H9 (cell line): ENCODE results near the gene DDX46. TPM values are rescaled to one million over a fixed set of nuclear protein-coding genes. Genes with fewer than 3 reads are reported as not detected.

Source experiments
- DNase-seq: peaks from one replicate; pipeline ENCODE4 v3.0.0-alpha.2; 2017
- H2AFZ ChIP-seq: one replicate; pipeline ENCODE4 v1.6.1; 2013; ENCODE audit warnings: mild to moderate bottlenecking, low read length, control low read depth, moderate library complexity
- H2AK5ac ChIP-seq: 2 replicates; pipeline ENCODE4 v1.6.1; 2013; ENCODE audit warnings: low read length, control low read depth, mixed read lengths; ENCODE audit not compliant: insufficient read length
- H2BK120ac ChIP-seq: one replicate; pipeline ENCODE4 v1.6.1; 2013; ENCODE audit warnings: low read depth, mild to moderate bottlenecking, low read length, control low read depth, inconsistent platforms; ENCODE audit not compliant: poor library complexity, severe bottlenecking
- H2BK12ac ChIP-seq: 2 replicates; pipeline ENCODE4 v1.6.1; 2013; ENCODE audit warnings: low read length, control low read depth, mixed read lengths, low read depth; ENCODE audit not compliant: insufficient read length
- H2BK15ac ChIP-seq: 2 replicates; pipeline ENCODE4 v1.6.1; 2013; ENCODE audit warnings: low read depth, low read length, control low read depth
- H2BK20ac ChIP-seq: one replicate; pipeline ENCODE4 v1.6.1; 2013; ENCODE audit warnings: low read depth, mild to moderate bottlenecking, low read length, control low read depth, inconsistent platforms; ENCODE audit not compliant: poor library complexity, severe bottlenecking
- H2BK5ac ChIP-seq: 2 replicates; pipeline ENCODE4 v1.6.1; 2013; ENCODE audit warnings: low read length, control low read depth, mixed read lengths; ENCODE audit not compliant: insufficient read length
- H3K14ac ChIP-seq: 2 replicates; pipeline ENCODE4 v1.6.1; 2013; ENCODE audit warnings: low read length, control low read depth; ENCODE audit not compliant: insufficient read depth
- H3K18ac ChIP-seq: 2 replicates; pipeline ENCODE4 v1.6.1; 2013; ENCODE audit warnings: low read depth, mild to moderate bottlenecking, mixed read lengths, low read length, control low read depth; ENCODE audit not compliant: insufficient read length
- H3K23ac ChIP-seq: 2 replicates; pipeline ENCODE4 v1.6.1; 2013; ENCODE audit warnings: low read length, control low read depth, mixed read lengths, low read depth; ENCODE audit not compliant: insufficient read length
- H3K23me2 ChIP-seq: 2 replicates; pipeline ENCODE4 v1.6.1; 2013; ENCODE audit warnings: low read depth, mild to moderate bottlenecking, mixed read lengths, low read length, control low read depth; ENCODE audit not compliant: insufficient read length, poor library complexity, severe bottlenecking
- H3K27ac ChIP-seq: 2 replicates; pipeline ENCODE4 v1.5.1; 2013; ENCODE audit warnings: low read length, control low read depth, mixed read lengths, low read depth; ENCODE audit not compliant: insufficient read length
- H3K27me3 ChIP-seq: 2 replicates; pipeline ENCODE4 v1.6.1; 2013; ENCODE audit warnings: low read length, control low read depth, inconsistent platforms; ENCODE audit not compliant: insufficient read depth
- H3K4ac ChIP-seq: 2 replicates; pipeline ENCODE4 v1.6.1; 2013; ENCODE audit warnings: low read depth, mild to moderate bottlenecking, control low read depth, inconsistent platforms, low read length, moderate library complexity
- H3K4me1 ChIP-seq: 2 replicates; pipeline ENCODE4 v1.6.1; 2013; ENCODE audit warnings: low read length, control low read depth, inconsistent platforms; ENCODE audit not compliant: insufficient read depth
- H3K4me2 ChIP-seq: 2 replicates; pipeline ENCODE4 v1.6.1; 2013; ENCODE audit warnings: low read length, control low read depth, mixed read lengths; ENCODE audit not compliant: insufficient read length, insufficient read depth
- H3K56ac ChIP-seq: 2 replicates; pipeline ENCODE4 v1.6.1; 2013; ENCODE audit warnings: low read depth, mild to moderate bottlenecking, mixed read lengths, low read length, control low read depth; ENCODE audit not compliant: insufficient read length
- H3K79me1 ChIP-seq: 2 replicates; pipeline ENCODE4 v1.6.1; 2013; ENCODE audit warnings: low read depth, mild to moderate bottlenecking, moderate library complexity, low read length, control low read depth, inconsistent platforms; ENCODE audit not compliant: insufficient read depth, poor library complexity, severe bottlenecking
- H3K79me2 ChIP-seq: 2 replicates; pipeline ENCODE4 v1.6.1; 2013; ENCODE audit warnings: low read length, control low read depth, inconsistent platforms; ENCODE audit not compliant: insufficient read depth
- H3K9ac ChIP-seq: 2 replicates; pipeline ENCODE4 v1.6.1; 2013; ENCODE audit warnings: low read length, control low read depth, mixed read lengths; ENCODE audit not compliant: insufficient read length; ENCODE audit errors: extremely low read depth
- H3K9me3 ChIP-seq: one replicate; pipeline ENCODE4 v1.6.1; 2013; ENCODE audit warnings: low read depth, low read length, inconsistent platforms; ENCODE audit not compliant: control insufficient read depth
- H3T11ph ChIP-seq: one replicate; pipeline ENCODE4 v1.6.1; 2013; ENCODE audit warnings: mild to moderate bottlenecking, low read length, control low read depth, inconsistent platforms
- H4K20me1 ChIP-seq: one replicate; pipeline ENCODE4 v1.6.1; 2013; ENCODE audit not compliant: control insufficient read depth, insufficient read length, insufficient read depth
- H4K5ac ChIP-seq: 2 replicates; pipeline ENCODE4 v1.6.1; 2013; ENCODE audit warnings: low read depth, mild to moderate bottlenecking, mixed read lengths, low read length, control low read depth; ENCODE audit not compliant: insufficient read length
- H4K8ac ChIP-seq: replicated peaks from 2 replicates; pipeline ENCODE4 v1.6.1; 2013; ENCODE audit warnings: low read length, control low read depth, mixed read lengths, low read depth; ENCODE audit not compliant: insufficient read length
- H4K91ac ChIP-seq: 2 replicates; pipeline ENCODE4 v1.6.1; 2013; ENCODE audit warnings: low read depth, mild to moderate bottlenecking, moderate library complexity, mixed read lengths, low read length, control low read depth; ENCODE audit not compliant: insufficient read length
- H3K27ac Mint-ChIP-seq, 3 experiments: 2 replicates in 2 of 3; 3 replicates in 1 of 3; pipeline ENCODE4 v1.8.0; 2020 to 2021; ENCODE audit warnings: mixed read lengths in 3 of 3, mild to moderate bottlenecking in 1 of 3, moderate library complexity in 1 of 3
- H3K27me3 Mint-ChIP-seq: 2 replicates; pipeline ENCODE4 v1.8.0; 2021; ENCODE audit warnings: low read depth, mild to moderate bottlenecking, moderate library complexity, mixed read lengths
- H3K36me3 Mint-ChIP-seq, 3 experiments: 2 replicates in 2 of 3; 3 replicates in 1 of 3; pipeline ENCODE4 v1.8.0; 2020 to 2021; ENCODE audit warnings: low read depth in 3 of 3, mixed read lengths in 3 of 3; ENCODE audit not compliant: insufficient read depth in 1 of 3
- H3K4me1 Mint-ChIP-seq, 2 experiments: 2 replicates each; pipeline ENCODE4 v1.8.0; 2020; ENCODE audit warnings: mixed read lengths in 2 of 2
- H3K4me3 Mint-ChIP-seq, 2 experiments: 2 replicates in 1 of 2; 3 replicates in 1 of 2; pipeline ENCODE4 v1.8.0; 2020 to 2021; ENCODE audit warnings: mild to moderate bottlenecking in 2 of 2, mixed read lengths in 2 of 2, moderate library complexity in 1 of 2
- H3K9me3 Mint-ChIP-seq, 2 experiments: 2 replicates in 1 of 2; 3 replicates in 1 of 2; pipeline ENCODE4 v1.8.0; 2020; ENCODE audit warnings: mild to moderate bottlenecking in 2 of 2, mixed read lengths in 2 of 2, moderate library complexity in 1 of 2
- CTCF ChIP-seq: fragments of 200-600 bp; sonication (generic); conservative IDR thresholded peaks from 3 replicates; pipeline ENCODE4 v1.8.0; 2021; ENCODE audit warnings: antibody characterized with exemption, mild to moderate bottlenecking
- WGBS: extraction: QIAGEN DNeasy Blood & Tissue Kit; methylation state at CpG from one replicate; pipeline ENCODE4 v1.1.7; 2013; ENCODE audit warnings: missing lambda C conversion rate, low lambda C conversion rate, mixed read lengths; ENCODE audit not compliant: insufficient read length; ENCODE audit errors: extremely low coverage; 5-methylcytosine and 5-hydroxymethylcytosine counted together
- long read RNA-seq: library from polyadenylated mRNA; unstranded; transcript quantifications from one replicate; pipeline ENCODE4 v2.0.0, GENCODE V29; 2020
- total RNA-seq: library from RNA; stranded (reverse); gene quantifications from 2 replicates; pipeline ENCODE4 v1.2.1, GENCODE V29; 2021

The DDX46 gene
- 90.3 and 93.8 TPM in 2 replicates for total RNA-seq
- long read RNA-seq, full-length matches to known transcripts, result 9 of 60 reads
- long read RNA-seq, partial matches to known transcripts, result 47 of 60 reads
- long read RNA-seq, other reads (novel, unspliced or antisense), result 4 of 60 reads

DNA sequence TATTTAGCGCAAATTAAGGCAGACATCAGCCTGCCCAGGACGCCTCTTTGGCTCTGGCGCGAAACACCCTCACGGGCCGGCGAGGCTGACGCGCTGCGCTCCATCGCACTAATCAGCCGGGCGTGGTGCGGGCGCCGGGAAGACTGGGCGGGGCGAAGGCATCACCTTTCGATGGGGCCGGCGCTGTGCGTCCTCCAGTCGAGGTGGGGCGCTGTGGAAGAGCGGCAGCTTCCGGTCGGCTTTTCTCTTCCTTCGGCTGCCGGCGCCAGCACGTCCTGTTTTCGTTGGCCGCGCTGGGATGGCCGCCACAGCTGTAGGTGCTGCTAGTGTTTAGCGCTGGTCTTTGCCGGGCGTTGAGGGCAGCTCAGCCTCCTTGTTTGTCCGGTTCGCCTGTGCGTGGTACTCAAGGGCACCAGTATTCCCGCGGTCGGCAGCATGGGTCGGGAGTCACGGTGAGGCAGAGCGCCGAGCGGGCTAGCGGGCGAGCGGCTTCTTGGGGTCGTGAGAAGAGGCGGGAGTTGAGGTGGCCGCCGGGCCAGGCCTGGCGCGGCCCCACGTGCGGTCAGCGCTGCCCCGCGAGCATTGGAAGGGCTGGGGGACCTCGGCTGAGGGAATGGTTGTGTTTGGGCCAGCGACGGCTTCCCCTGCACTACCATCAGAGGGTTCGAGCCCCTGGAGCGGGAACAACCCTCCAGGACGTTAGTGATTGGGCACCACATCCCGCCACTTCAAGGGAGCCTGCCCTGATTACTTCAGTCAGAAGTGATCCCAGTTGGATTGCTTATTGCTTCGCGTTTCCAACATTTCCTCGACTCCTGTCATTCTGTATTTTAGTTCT is at the start of gene DDX46:
Gene DDX46 (plus strand): TSS at position 276 of the 838 bp plus-strand sequence. CDS start 160 bp downstream, at position 436.
- no peak within 1 kb of the TSS for H3K27ac ChIP-seq
- Mint-ChIP-seq H3K36me3 (peaks cover 3 to 15% (median 5%) of the 10 kb centered on the region in 3 experiments; a peak in 6 of 7 replicates), H3K4me1 (peaks cover 23 to 29% of the 10 kb centered on the region in 2 experiments), H3K27ac (peak within 1 kb of the TSS; percentile 96 to 99 (median 99)), H3K4me3 (peak within 1 kb of the TSS; percentile 99 to 100), H3K27me3 (peaks cover 5% of the 10 kb centered on the region), H3K9me3 (no peaks in the 10 kb centered on the region)
- H3K56ac ChIP-seq, result no peak within 1 kb of the TSS
- H3K23me2 ChIP-seq, result peaks cover 4% of the 10 kb centered on the region
- peak; percentile 96 for DNase-seq
- H2AFZ ChIP-seq, result peak within 1 kb of the TSS; percentile 67
- H3K9me3 ChIP-seq, result no peaks in the 10 kb centered on the region
- H3K23ac ChIP-seq, result no peak within 1 kb of the TSS
- no peaks in the 10 kb centered on the region for H3K79me1 ChIP-seq
- H4K91ac ChIP-seq, result no peak within 1 kb of the TSS
- peaks cover 33% of the 10 kb centered on the region for H3K79me2 ChIP-seq
- H3K14ac ChIP-seq, result peak within 1 kb of the TSS; percentile 94
- no peak within 1 kb of the TSS for H2BK15ac ChIP-seq
- H2BK20ac ChIP-seq, result no peak within 1 kb of the TSS
- WGBS, result no CpG with 5 or more reads among the region's 73 CpGs
- no peak within 1 kb of the TSS for H2BK120ac ChIP-seq
- no peak within 1 kb of the TSS for H2BK12ac ChIP-seq
- H3K27me3 ChIP-seq, result no peaks in the 10 kb centered on the region
- peak within 1 kb of the TSS; percentile 97 for H3K9ac ChIP-seq
- peaks cover 4% of the 10 kb centered on the region; the same call in 1 of the 2 replicates for H3K4me1 ChIP-seq
- H2BK5ac ChIP-seq, result peak within 1 kb of the TSS; percentile 47
- no peak within 1 kb of the TSS for H4K5ac ChIP-seq
- no peaks in the 10 kb centered on the region for H4K20me1 ChIP-seq
- peak; percentile 87 for TF ChIP-seq CTCF
- H3T11ph ChIP-seq, result no peak within 1 kb of the TSS
- peak within 1 kb of the TSS; percentile 50 for H3K4me2 ChIP-seq
- H4K8ac ChIP-seq, result no peak within 1 kb of the TSS
- H2AK5ac ChIP-seq, result no peak within 1 kb of the TSS
- H3K18ac ChIP-seq, result peak within 1 kb of the TSS; percentile 85
- H3K4ac ChIP-seq, result no peak within 1 kb of the TSS
